Bone marrow (tissue), 2 donors: ENCODE results near the gene SBNO1.
"Not testable (repeated sequence)": the region's sequence is repeated elsewhere in the genome, so short reads cannot be mapped to it uniquely, and the experiment has no call there.

Source experiments
- DNase-seq, 2 donors: peaks; one replicate each; lab custom pipeline; 2025; lab: John Stamatoyannopoulos, UW

Gene SBNO1

DNA sequence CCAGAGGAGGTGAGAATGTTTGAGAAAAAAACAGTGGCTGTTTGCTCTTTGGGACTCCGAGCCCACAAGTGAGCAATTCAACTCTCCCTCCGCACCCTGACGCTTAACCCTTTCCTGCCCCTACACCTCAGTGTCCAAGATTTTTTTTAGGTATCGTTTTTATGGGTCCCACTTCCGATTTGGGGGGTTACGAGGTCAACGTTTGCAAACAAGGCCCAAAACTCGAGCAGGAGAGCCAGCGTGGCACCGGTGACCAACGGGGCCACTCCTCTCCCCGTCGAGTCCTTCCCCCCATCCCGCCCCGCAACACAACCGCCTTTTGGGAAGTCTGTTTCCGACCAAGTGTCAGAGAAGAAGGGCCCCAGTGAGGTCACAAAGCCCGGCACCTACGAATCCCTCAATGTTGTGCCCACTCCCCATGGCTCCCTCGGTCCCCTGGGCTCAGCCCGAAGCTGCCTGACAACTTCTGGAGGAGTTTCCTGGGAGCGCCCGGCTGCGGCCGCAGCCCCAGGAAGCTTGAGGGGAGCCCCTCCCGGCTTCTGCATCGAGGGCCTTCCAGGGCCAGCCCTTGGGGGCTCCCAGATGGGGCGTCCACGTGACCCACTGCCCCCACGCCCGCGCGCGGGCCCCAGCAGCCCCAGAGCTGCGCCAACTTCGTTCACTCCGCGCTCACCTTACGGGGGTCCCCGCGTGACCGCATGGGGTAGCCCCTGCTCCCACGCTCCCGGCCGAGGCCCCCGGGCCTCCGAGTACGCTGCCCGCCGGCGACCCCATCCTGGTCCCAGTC lies 94.2 kb downstream of the SBNO1 start:
- peak in 1 of 2 donors; percentile 8 for DNase-seq

DNA sequence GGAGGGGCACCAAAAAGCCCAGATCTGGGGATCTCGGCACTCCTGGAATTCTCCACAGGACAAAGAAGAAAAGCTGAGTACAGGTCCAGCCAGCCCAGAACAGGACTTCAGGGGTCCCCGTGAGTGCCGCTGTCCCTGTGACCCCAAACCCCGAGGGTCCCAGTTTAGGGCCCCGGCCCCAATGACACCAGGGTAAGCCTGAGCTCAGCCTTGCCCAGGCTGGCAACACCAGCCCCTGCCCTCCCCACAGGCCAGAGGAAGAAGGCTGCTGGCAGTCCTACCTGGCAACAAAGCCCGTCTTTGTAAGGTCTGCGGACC lies 94.8 kb downstream of the SBNO1 start:
- DNase-seq, result no peak

DNA sequence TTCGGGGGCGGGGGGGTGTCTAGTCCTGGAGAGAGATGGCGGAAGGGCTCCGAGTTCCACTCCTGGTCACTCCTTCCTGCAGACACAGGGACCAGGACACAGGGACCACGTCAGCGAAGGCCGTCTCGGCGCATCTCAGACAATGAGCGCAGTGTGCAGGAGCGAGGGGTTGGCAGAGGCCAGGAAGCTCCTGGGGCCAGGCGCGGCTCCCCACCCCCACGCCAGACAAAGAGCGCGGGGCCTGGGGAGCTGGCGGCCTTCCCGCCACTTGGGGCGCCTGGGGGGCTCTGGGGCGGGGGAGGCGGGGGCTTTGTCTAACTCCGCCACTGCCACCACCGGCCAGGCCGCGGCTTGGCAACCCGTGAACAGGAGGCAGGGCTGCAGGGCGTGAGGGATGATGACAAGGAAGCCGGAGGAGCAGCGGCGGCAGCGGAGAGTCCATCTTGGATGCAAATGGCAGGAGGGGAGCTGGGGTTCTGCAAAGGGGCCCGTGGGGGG lies 95.2 kb downstream of the SBNO1 start:
- peak; percentile 39 to 74 for DNase-seq

DNA sequence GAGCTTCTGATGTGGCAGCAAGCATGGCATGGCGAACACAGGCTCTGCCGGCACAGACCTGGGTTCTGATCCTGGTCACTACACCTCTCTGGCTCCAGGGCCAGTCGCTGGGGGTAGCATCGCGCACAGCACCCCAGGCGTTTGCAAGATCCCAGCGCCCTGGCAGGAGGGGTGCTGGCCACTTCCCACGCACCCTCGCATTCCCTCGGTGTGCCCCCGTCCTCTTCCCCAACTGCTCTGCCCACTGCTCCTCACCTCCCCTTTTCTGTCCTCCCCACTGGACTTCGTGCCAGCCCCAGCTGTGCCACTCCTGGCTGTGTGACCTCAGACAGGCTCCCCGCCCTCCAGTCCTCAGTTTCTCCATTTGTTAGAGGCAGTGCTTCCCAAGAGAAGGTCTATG lies 95.8 kb downstream of the SBNO1 start:
- DNase-seq, result no peak

DNA sequence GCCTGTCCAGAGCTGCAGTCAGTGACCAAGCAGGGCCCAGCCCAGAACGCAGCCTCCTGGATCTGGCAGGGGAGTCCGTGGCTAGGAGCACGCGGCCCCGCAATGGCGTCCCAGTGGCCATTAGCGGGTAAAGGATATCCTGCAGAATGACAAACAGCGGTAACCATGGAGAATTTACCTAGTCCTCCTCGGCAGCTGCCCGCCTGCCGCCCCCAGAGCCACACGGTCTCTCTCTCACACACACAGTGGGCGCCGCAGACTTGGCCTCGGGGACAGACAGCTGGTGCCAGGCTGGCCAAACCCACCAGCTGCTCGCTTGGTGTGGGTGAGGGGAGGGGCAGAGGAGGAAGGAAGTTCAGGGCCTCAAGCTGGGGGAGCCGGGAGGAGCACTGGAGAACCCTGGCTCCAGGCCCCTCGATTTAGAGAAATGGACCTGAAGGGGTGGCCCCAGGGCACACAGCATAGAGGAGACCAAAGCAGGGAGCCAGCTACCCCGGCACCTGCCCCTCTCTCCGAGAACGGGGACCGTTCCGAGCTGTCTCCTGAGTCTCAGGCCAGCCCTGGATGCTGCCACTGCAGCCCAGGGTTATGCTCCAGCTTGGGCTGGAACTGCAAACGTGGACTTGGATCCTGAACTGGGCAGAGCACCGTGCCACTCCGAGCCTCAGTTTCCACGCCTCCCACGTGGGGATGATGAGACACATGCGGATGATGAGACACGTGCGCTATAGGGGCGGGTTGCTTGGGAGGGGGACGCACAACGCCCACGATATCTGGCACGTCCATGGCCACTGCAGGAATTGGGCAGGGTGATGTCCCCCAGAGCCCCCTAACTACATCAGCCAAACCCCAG lies 96.4 kb downstream of the SBNO1 start:
- DNase-seq, result peak; percentile 28 to 67

DNA sequence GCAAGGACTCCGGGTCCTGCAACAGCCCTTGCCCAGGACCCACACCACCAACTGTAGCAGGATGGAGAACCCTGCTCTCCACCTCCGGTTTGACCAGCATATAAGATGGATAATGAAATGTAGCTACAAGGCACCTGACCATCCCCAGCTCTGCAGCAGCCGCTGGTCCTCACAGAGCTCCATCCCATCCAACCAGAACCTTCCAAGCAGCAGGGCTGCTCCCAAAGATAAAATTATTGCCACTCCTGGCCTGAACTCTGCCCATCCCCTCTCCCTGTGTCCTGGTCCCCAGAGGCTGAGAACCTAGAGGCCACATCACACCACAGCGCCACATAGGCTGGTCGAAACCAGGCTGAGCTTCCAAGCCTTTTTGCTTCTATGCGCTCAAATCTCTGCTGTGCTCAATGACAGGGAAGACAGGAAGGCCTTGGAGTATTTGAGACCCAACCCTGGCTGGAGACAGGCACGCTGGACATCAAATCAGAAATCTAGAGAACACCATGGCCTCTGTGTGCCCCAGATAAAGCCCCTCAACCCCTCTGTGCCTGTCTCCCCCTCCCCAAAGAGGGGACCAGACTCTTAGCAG lies 97.2 kb downstream of the SBNO1 start:
- DNase-seq, result no peak

DNA sequence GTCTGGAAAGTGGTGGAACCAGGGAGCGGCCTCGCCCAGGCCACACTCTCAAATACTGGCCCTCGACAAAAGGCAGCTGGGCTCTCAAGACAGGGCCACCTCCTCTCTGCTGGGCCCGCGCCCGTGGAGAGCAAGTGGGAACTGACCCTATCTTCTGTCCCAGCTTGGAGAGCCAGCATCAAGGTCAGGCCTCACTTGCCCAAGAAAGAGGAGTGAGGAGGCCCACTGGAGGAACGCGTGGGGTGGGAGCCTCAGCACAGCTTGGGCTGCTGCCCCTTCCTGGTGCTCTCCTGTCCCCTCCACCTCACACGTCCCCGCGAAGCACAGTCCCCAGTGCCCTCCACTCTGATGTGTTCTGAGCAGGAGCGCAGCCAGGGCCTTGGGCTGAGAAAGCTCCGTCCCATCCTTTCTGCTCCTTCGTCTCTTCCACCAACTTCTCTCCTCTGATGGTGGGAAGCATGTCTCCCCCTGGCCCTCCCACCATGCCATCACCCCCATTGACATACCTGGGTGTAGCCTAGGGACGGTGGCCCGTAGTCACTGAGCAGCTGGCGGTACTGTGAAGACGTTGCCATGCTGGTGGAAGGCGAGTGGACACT lies 97.9 kb downstream of the SBNO1 start:
- no peak for DNase-seq

DNA sequence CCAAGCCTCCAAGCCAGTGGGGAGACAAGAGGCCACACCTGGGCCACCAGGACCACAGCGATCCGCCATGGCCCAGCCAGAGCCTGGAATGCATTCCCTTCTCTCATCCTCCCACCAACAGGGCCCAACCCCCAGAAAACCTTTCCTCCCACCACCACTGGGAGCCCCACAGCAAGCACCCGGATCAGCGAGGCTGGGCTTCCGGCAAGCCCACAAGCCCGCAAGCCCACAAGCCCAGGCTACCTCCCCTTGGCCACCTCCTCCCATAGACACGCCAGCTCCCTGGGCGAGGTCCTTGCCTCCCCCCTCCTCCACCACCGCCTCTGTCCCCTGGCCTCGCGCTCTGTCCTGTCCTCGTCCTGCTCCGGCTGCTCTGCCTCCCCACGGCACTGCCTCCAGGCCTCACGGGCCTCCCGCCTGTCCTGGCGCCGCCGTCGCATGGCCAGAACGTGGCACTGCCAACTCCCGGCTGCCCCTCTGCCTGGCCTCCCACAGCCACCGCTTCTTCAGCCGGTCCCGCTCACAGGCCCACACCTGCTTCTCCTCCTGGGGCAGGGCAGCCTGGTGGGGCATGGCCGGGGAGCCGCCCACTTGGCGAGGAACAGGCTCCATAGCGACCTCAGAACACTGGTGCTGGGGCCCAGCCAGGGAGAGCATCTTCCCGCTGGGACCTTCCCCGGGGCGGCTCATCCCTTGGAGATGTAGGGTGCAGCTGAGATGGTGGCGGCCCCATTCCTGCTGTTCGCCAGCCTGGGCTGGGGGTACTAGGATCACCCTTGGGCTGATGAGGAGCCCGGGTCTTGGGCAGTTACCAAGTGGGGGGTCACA lies 98.6 kb downstream of the SBNO1 start:
- no peak for DNase-seq

DNA sequence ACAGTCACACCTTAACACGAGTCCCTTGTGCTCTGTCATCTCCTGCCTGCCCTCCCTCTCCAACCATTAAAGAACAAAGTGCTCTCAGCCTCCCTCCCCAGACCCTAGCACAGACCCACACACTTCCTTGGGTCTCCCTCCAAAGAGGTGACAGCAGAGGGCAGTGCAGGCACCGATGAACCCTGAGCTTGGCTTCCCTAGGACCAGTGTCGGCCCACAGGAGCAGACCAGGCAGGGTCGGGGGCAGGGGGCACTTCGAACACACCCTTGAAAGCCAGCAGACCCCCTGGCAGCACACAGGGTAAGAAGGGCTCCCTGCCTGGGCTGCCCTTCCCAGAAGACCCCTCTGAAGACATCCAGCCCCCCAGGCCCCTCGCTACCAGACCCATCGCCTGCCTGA lies 100.0 kb downstream of the SBNO1 start:
- DNase-seq, result no peak

DNA sequence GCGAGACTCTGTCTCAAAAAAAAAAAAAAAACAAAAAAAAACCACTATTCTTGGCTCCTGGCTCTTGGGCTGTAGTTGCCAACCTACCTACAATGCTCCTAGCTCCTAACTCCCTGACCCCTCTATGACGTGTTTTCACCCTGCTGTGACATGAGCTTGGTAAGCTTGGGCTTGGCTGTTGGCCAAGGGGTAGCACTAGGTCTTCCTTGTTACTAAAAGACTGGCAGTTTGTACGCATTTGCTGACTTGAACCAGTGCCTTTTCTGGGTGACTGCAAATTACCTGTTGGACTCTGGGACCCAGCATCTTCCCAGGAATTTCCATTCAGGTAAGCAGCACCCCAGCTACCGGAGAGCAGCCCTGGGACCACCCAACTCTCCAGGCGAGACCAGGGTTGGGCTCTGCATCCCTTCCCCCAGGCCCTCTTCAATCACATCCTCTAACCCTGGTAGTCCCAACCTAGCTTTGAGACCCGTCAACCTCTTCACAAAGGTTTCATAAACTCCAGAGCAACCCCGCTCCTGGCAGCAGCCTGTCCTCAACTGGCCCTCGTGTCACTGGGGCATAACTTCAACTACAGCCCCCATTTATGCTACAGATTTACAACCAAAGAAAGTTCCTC lies 101.3 kb downstream of the SBNO1 start:
- DNase-seq, result no peak

DNA sequence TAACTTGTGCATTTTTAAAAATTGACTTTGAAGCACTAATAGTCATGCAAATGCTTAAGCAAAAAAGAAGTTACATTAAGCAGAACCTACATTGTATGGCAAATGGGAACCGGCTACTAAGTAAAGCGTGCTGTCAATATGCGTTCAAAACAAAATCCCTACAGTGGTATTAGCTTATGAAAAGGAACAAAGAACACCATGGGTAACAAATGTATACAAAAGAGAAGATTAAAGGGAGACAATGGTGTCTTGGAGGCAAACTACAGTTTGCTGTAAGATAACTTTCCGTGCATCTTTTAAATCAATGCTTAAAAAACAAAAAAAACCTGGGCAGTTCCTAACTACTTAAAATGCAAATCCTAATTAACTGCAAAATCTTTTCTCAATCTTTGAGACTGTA lies 103.5 kb downstream of the SBNO1 start:
- DNase-seq, result no peak

DNA sequence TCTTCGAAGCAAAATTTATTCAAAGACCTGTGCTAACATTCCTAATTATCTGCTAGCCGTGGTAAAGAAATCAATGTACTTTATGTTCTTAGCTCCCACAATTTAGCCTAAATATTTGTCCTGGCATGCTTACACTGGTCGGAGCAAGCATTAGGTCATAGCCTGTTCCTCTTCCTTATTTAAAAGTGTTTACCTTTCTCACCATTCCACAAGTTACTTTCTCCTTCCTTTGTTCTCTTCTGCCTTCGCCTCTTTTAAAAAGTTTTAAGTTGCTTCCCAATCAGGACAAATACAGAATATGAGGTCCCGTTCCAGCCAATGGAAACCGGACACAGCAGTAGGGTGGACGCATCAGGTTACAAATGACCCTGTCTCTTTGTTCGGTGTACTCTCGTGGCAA lies 104.6 kb downstream of the SBNO1 start:
- DNase-seq, result no peak

DNA sequence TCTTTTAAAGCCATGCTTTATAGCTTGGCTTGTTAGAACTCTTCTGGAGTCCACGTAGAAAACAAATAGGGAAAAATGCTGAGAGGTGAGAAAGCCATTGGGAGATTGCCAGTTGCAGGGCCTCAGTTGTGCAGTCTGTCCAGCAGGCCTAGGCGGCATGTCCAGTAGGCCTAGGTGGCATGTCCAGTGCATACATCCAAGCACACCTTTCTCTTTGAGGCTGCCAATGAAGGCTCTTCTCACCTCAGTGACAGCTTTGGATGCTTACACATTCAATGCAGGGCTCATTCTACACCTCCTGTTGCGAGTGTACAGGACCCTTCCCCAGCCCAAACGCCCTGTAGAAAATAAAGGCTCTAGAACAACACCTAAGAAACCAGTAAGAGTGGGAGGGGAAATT lies 106.1 kb downstream of the SBNO1 start:
- no peak for DNase-seq

DNA sequence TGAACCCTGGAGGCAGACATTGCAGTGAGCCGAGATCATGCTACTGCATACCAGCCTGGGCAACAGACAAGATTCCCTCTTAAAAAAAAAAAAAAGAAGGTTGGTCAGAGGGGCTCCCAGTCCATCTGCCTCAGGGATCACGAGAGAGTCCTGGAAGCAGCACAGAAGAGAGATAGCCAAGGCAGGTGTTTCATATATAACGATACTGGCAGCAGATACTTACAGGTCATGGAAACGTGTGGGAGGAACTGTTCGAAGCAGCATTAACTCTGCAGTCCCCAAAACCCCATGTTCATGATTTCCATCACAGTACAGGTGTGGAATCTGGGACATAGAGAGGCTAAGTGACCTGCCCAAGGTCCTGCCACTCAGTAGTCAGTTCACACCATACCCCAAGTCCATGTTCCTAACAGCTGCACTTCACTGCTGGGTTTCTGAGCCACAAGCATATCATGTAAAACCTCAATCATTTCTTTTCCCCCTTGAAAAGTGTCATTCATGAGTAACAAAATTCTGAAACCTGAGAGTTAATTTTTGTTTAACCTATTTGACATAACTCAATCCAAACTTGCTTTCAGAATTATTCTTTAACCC lies 109.7 kb downstream of the SBNO1 start:
- DNase-seq, result no peak

DNA sequence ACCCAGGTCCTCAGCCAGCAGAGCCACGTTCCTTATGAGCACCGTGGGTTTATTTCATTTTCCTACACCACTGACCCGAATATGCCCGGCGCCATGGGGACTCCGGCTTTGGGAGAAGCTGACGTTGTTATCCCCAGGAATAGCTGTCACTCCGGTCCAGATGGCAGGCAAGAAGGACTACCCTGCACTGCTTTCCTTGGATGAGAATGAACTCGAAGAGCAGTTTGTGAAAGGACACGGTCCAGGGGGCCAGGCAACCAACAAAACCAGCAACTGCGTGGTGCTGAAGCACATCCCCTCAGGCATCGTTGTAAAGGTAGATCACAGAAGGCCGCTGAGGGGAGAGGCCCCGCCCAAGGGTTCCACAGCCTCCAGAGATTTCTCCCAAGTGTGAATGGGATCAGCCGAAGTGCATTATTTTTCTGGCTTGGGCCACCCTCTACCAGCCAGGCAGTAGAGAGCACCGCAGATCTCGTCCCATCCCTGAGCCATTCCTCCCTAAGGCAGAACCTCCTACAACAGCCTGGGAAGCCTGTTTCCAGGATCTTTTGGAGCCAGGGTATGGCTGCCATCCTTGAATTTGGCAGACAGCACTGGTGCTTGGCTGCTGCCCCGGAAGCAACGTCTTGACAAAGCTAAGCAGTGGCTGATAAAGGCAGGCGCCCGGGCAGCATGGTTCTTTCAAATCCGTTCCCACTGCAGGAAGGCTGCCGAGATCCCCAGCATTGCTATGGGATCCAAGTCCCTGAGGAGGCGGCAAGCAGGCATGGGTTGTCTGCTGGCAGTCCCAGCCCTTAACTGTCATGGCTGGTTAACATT lies 110.8 kb downstream of the SBNO1 start:
- DNase-seq, result no peak

DNA sequence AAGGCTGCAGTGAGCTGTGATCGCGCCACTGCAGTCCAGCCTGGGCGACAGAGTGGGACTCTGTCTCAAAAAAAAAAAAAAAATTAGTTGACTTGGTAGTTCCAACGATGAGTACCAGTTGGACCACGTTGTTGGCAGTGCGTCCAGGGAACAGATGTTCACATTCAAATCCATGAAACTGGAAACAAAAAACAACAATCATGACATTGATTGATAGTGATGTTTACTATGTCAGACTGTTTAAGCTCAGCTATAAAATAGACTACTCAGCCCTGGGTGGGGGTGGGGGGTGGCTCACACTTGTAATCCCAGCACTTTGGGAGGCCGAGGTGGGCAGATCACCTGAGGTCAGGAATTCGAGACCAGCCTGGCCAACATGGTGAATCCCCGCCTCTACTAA lies 112.3 kb downstream of the SBNO1 start:
- DNase-seq, result not testable (repeated sequence)

DNA sequence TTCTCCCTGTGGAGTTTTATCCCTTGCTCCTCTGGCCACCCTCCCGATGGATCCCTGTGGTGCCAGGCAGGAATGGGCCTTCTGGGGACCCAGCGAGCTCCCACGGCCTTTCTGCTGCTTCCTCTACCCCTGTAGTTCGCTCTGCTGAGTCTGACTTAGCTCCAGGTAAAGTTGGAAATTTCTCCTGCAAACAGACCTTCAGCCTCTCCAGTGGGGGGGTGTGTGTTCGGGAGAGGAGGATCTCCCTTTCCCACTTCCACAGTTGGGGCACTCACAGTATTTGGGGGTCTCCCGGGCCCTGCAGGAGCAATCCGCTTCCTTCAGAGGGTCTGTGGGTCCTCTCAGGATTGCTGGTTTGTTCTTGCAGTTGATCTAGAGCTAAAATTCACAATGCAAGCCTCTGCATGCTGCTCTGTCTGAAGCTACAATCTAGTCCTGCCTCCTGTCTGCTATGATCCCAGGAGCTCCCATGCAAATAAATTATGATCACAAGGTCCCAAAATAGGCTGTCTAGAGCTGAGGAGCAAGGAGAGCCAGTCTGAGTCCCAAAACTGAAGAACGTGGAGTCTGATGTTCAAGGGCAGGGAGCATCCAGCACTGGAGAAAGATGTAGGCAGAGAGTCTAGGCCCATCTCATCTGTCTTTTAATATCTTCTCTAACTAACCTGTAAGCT lies 113.1 kb downstream of the SBNO1 start:
- DNase-seq, result no peak

DNA sequence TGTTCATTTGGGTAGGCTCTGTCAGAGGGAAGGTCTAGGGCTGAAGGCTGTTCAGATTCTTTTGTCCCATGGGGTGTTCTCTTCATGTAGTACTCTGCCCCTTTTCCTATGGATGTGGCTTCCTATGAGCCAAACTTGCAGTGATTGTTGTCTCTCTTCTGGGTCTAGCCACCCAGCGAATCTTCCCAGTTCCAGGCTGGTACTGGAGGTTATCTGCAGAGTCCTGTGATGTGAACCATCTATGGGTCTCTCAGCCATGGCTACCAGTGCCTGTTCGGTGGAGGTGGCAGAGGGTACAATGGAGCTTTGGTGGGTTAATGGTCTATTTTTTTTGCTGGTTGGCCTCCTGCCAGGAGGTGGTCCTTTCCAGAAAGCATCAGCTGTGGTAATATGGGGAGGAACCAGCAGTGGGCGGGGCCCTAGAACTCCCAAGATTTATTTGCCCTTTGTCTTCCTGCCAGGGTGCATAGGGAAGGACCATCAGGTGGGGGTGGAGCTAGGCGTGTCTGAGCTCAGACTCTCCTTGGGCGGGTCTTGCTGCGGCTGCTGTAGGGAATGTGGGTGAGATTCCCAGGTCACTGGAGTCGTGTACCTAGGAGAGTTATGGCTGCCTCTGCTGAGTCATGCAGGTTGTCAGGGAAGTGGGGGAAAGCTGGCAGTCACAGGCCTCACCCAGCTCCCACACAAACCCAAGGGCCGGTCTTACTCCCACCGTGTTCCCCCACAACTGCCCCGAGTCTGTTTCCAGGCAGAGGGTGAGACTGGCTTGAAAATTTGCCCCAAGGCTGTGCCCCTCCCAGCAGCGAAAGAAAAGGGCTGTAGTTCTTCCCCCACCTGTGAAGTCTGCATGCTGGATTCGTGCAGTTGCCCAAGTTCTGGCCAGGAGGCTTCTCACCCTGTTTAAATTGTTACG lies 113.9 kb downstream of the SBNO1 start:
- DNase-seq, result no peak
